RWPE2 (cell line): ENCODE measurements around the gene KAZN.
A peak's percentile ranks its signal among the peaks of the same experiment; 100 is the strongest.

Source experiments
- ATAC-seq: fragments of 200-7000 bp; cut with Tn5 transposase; 3 replicates; pipeline ENCODE4 v1.9.1; 2021; ENCODE audit warnings: low read depth
- DNase-seq: peaks from one replicate; pipeline ENCODE4 v3.0.0-alpha.2; 2020; ENCODE audit warnings: low spot score
- H3K27ac ChIP-seq: fragments of 450-650 bp; 2 replicates; pipeline ENCODE4 v1.5.1; 2017; ENCODE audit warnings: mild to moderate bottlenecking; ENCODE audit not compliant: poor library complexity, severe bottlenecking
- H3K27me3 ChIP-seq: fragments of 250-450 bp; sonication (Bioruptor Pico); 2 replicates; pipeline ENCODE4 v1.5.1; 2021; ENCODE audit warnings: mild to moderate bottlenecking, moderate library complexity; ENCODE audit not compliant: insufficient read depth, poor library complexity, severe bottlenecking
- H3K36me3 ChIP-seq: fragments of 250-450 bp; sonication (Bioruptor Pico); 2 replicates; pipeline ENCODE4 v1.5.1; 2020; ENCODE audit warnings: low read depth, mild to moderate bottlenecking, moderate library complexity
- H3K4me1 ChIP-seq: fragments of 250-450 bp; sonication (Bioruptor Pico); 2 replicates; pipeline ENCODE4 v1.5.1; 2021; ENCODE audit warnings: mild to moderate bottlenecking, moderate library complexity; ENCODE audit not compliant: insufficient read depth, poor library complexity, severe bottlenecking
- H3K4me3 ChIP-seq: fragments of 250-450 bp; sonication (Bioruptor Pico); 2 replicates; pipeline ENCODE4 v1.5.1; 2021; ENCODE audit warnings: mild to moderate bottlenecking, moderate library complexity; ENCODE audit not compliant: severe bottlenecking
- H3K9me3 ChIP-seq: fragments of 250-450 bp; sonication (Bioruptor Pico); 2 replicates; pipeline ENCODE4 v1.5.1; 2021; ENCODE audit warnings: mild to moderate bottlenecking, moderate library complexity; ENCODE audit not compliant: severe bottlenecking
- TF ChIP-seq, protein P1 (sequence below): fragments of 450-650 bp; IDR thresholded peaks from one replicate; pipeline ENCODE4 v1.5.1; 2017; ENCODE audit warnings: mild to moderate bottlenecking, moderate library complexity; ENCODE audit not compliant: poor library complexity, severe bottlenecking

KAZN gene

DNA sequence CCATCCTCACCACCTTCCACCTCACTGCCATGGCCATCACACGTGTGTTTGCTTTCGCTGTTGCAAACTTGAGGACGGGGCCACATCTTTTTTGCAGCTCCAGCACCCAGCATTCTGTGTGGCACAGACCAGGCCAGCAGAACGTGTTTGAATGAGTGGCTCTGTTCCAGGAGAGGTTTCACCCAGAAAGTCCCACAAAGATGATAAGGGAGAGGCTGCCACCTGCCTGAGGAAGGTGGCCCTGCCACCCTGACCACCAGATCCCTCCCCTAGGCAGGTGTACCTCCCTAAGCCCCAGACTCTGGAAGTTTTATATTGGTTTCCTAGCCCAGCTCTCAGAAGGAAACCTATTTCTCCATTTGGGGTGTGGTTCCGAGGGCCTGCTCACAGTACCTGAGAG, 252.1 kb downstream of the KAZN start:
- Histone ChIP-seq H3K9me3 (no peaks in the 10 kb centered on the region), H3K36me3 (no peaks in the 10 kb centered on the region), H3K27ac (no peak overlapping the region), H3K4me3 (no peak overlapping the region), H3K27me3 (no peaks in the 10 kb centered on the region), H3K4me1 (no peaks in the 10 kb centered on the region)
- DNase-seq (no peak), ATAC-seq (peak; percentile 51)
- TF ChIP-seq, protein P1, sequence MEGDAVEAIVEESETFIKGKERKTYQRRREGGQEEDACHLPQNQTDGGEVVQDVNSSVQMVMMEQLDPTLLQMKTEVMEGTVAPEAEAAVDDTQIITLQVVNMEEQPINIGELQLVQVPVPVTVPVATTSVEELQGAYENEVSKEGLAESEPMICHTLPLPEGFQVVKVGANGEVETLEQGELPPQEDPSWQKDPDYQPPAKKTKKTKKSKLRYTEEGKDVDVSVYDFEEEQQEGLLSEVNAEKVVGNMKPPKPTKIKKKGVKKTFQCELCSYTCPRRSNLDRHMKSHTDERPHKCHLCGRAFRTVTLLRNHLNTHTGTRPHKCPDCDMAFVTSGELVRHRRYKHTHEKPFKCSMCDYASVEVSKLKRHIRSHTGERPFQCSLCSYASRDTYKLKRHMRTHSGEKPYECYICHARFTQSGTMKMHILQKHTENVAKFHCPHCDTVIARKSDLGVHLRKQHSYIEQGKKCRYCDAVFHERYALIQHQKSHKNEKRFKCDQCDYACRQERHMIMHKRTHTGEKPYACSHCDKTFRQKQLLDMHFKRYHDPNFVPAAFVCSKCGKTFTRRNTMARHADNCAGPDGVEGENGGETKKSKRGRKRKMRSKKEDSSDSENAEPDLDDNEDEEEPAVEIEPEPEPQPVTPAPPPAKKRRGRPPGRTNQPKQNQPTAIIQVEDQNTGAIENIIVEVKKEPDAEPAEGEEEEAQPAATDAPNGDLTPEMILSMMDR, result no peak

DNA sequence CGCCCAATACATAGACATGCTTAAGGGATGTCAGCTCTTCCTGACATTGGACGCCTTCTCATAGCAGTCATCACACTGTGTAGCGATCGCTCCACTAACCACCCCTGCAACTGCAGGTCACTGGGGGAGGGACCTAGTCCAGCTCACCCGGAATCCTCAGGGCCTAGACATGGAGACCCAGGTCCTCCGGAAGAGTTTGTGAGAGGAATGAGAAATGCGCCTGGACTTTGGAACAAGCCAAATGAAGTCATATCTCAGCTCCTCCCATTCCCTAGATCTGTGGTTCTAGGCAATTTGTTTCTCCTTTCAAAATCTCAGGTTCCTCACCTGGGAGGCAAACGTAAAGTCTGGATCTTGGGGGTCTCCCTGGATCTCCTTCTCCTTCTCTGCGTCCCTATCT, 253.3 kb downstream of the KAZN start:
- Histone ChIP-seq H3K4me3 (no peak overlapping the region), H3K4me1 (no peaks in the 10 kb centered on the region), H3K9me3 (no peaks in the 10 kb centered on the region), H3K27me3 (no peaks in the 10 kb centered on the region), H3K27ac (no peak overlapping the region), H3K36me3 (no peaks in the 10 kb centered on the region)
- DNase-seq, result no peak
- TF ChIP-seq, protein P1, result no peak
- no peak for ATAC-seq

- Histone ChIP-seq H3K27me3 (no peaks in the 10 kb centered on the region), H3K9me3 (no peaks in the 10 kb centered on the region), H3K4me3 (no peak overlapping the region), H3K27ac (no peak overlapping the region), H3K4me1 (no peaks in the 10 kb centered on the region), H3K36me3 (no peaks in the 10 kb centered on the region)
- ATAC-seq (no peak), DNase-seq (no peak)
- TF ChIP-seq, protein P1, result no peak
Measured at GRCh38 chr1:14852291-14852690, 253.8 kb downstream of the KAZN start.

GRCh38 chr1:14853518-14853917, 255.0 kb downstream of the KAZN start:
- no peak for DNase-seq
- Histone ChIP-seq H3K27ac (no peak overlapping the region), H3K4me1 (no peaks in the 10 kb centered on the region), H3K27me3 (no peaks in the 10 kb centered on the region), H3K36me3 (no peaks in the 10 kb centered on the region), H3K4me3 (no peak overlapping the region), H3K9me3 (no peaks in the 10 kb centered on the region)
- TF ChIP-seq, protein P1, result no peak
- no peak for ATAC-seq

DNA sequence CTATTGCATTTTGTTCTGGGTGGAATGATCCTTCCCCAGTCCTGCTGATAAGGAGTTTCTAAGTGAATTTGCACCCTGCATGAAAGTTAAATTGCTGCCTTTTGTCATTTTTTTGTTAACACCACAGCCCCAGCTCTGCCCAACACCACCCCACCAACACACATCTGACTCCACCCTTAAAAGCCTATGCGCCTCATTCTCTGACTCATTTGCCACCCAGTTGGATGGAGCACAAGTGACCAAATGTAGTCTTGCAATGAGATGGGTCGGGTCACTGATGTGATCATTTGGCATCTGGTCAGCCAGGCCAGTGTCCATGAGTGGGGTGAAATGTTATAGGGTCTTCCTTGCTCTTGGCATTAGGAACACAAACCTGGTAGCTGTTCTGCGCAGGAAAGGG, 256.8 kb downstream of the KAZN start:
- Histone ChIP-seq H3K27ac (no peak overlapping the region), H3K27me3 (no peaks in the 10 kb centered on the region), H3K9me3 (no peaks in the 10 kb centered on the region), H3K36me3 (no peaks in the 10 kb centered on the region), H3K4me1 (no peaks in the 10 kb centered on the region), H3K4me3 (no peak overlapping the region)
- TF ChIP-seq, protein P1, result no peak
- DNase-seq, result no peak
- ATAC-seq, result no peak
